H1 (cell line): ENCODE measurements around the gene CDYL. TPM values are rescaled to one million over a fixed set of nuclear protein-coding genes. Genes with fewer than 3 reads are reported as not detected.

ENCODE experiments used
- CTCF ChIA-PET: fragments of 300-600 bp; sonication (Branson Sonifier 250); formaldehyde crosslinking; loops from one replicate; lab custom pipeline; 2021; ENCODE audit not compliant: partially characterized antibody; lab: Charles Lee
- POLR2A ChIA-PET: fragments of 300-600 bp; sonication (Branson Sonifier 250); formaldehyde crosslinking; loops from one replicate; lab custom pipeline; 2021; ENCODE audit warnings: inconsistent platforms; ENCODE audit not compliant: partially characterized antibody; lab: Charles Lee
- DNase-seq, 2 experiments: peaks; one replicate each; pipeline versions ENCODE4 v3.0.0 to v3.0.0-alpha.2; 2010 to 2022; ENCODE audit warnings: low spot score in 2 of 2, low read depth in 1 of 2, mixed read lengths in 1 of 2
- FAIRE-seq: peaks from 2 replicates; lab custom pipeline; 2011; peaks lifted over from hg19 to GRCh38; lab: Jason Lieb, UNC
- H2AFZ ChIP-seq: 2 replicates; pipeline ENCODE4 v1.8.1; 2012; ENCODE audit warnings: low read length, inconsistent platforms
- H2AK5ac ChIP-seq: 2 replicates; pipeline ENCODE4 v1.6.1; 2013; ENCODE audit warnings: low read depth, low read length
- H2BK120ac ChIP-seq: replicated peaks from 2 replicates; pipeline ENCODE3; 2013; ENCODE audit warnings: low read depth, low read length, inconsistent platforms
- H2BK12ac ChIP-seq: 2 replicates; pipeline ENCODE4 v1.6.1; 2013; ENCODE audit warnings: low read depth, low read length
- H2BK15ac ChIP-seq: 2 replicates; pipeline ENCODE4 v1.6.1; 2013; ENCODE audit warnings: low read length
- H2BK20ac ChIP-seq: 2 replicates; pipeline ENCODE4 v1.6.1; 2013; ENCODE audit warnings: low read length
- H2BK5ac ChIP-seq: 2 replicates; pipeline ENCODE4 v1.6.1; 2013; ENCODE audit warnings: low read depth, low read length
- H3K14ac ChIP-seq: 2 replicates; pipeline ENCODE4 v1.6.1; 2013; ENCODE audit warnings: inconsistent platforms; ENCODE audit not compliant: insufficient read length
- H3K18ac ChIP-seq: 2 replicates; pipeline ENCODE4 v1.6.1; 2013; ENCODE audit warnings: low read length; ENCODE audit errors: extremely low read depth
- H3K23ac ChIP-seq: 2 replicates; pipeline ENCODE4 v1.6.1; 2013; ENCODE audit warnings: inconsistent platforms; ENCODE audit not compliant: insufficient read length
- H3K23me2 ChIP-seq: 2 replicates; pipeline ENCODE4 v1.6.1; 2013; ENCODE audit warnings: low read depth, low read length
- H3K27ac ChIP-seq: 2 replicates; pipeline ENCODE4 v1.6.1; 2011; ENCODE audit warnings: low read depth, low read length, inconsistent platforms
- H3K27me3 ChIP-seq, 4 experiments: replicated peaks in 1 of 4; 1 replicate in 1 of 4; 2 replicates in 3 of 4; pipeline versions ENCODE4 v1.6.1 to v1.8.1; 2011 to 2013; ENCODE audit warnings: low read length in 3 of 4, mild to moderate bottlenecking in 3 of 4, inconsistent platforms in 2 of 4, mixed read lengths in 2 of 4, moderate library complexity in 1 of 4; ENCODE audit not compliant: control insufficient read depth in 3 of 4, insufficient read depth in 3 of 4; ENCODE audit errors: extremely low read depth in 1 of 4
- H3K36me3 ChIP-seq, 4 experiments: 2 replicates each; pipeline versions ENCODE4 v1.6.1 to v1.8.1; 2011 to 2013; ENCODE audit warnings: mild to moderate bottlenecking in 4 of 4, low read length in 3 of 4, moderate library complexity in 2 of 4, control low read depth in 1 of 4, inconsistent platforms in 1 of 4; ENCODE audit not compliant: insufficient read depth in 4 of 4, control insufficient read depth in 2 of 4
- H3K4ac ChIP-seq: replicated peaks from 2 replicates; pipeline ENCODE3; 2013; ENCODE audit warnings: low read length, low read depth, mixed read lengths, inconsistent platforms; ENCODE audit not compliant: insufficient read length
- H3K4me1 ChIP-seq, 4 experiments: replicated peaks in 1 of 4; 1 replicate in 1 of 4; 2 replicates in 3 of 4; pipeline versions ENCODE4 v1.6.1 to v1.8.1; 2011 to 2013; ENCODE audit warnings: low read length in 3 of 4, inconsistent platforms in 2 of 4, mixed read lengths in 1 of 4; ENCODE audit not compliant: insufficient read depth in 4 of 4, control insufficient read depth in 3 of 4
- H3K4me2 ChIP-seq, 2 experiments: 2 replicates each; pipeline versions ENCODE4 v1.6.1 to v1.8.1; 2011 to 2013; ENCODE audit warnings: low read depth in 2 of 2, low read length in 2 of 2, control low read depth in 1 of 2, inconsistent platforms in 1 of 2, mild to moderate bottlenecking in 1 of 2; ENCODE audit not compliant: insufficient read depth in 1 of 2
- H3K4me3 ChIP-seq, 4 experiments: fragments of 200-600, 300-600 bp in 1 of 4; sonication (generic), shearing (Covaris generic), sonication (Bioruptor Twin) in 1 of 4; 2 replicates each; pipeline versions ENCODE4 v1.5.1 to v1.8.1; 2011 to 2016; ENCODE audit warnings: low read length in 4 of 4, low read depth in 3 of 4, control low read depth in 2 of 4, inconsistent platforms in 2 of 4, mild to moderate bottlenecking in 2 of 4, mixed read lengths in 1 of 4, moderate library complexity in 1 of 4; ENCODE audit not compliant: insufficient read depth in 2 of 4; ENCODE audit errors: extremely low read depth in 1 of 4
- H3K56ac ChIP-seq: replicated peaks from 2 replicates; pipeline ENCODE3; 2013; ENCODE audit warnings: low read depth, mild to moderate bottlenecking, mixed read lengths, low read length, inconsistent platforms; ENCODE audit not compliant: insufficient read length
- H3K79me1 ChIP-seq: 2 replicates; pipeline ENCODE4 v1.6.1; 2013; ENCODE audit warnings: low read depth, low read length, control low read depth
- H3K79me2 ChIP-seq, 2 experiments: 2 replicates each; pipeline versions ENCODE4 v1.6.1 to v1.8.1; 2012 to 2013; ENCODE audit warnings: low read length in 2 of 2, mild to moderate bottlenecking in 2 of 2, inconsistent platforms in 1 of 2; ENCODE audit not compliant: insufficient read depth in 2 of 2, control insufficient read depth in 1 of 2
- H3K9ac ChIP-seq, 4 experiments: replicated peaks in 1 of 4; 1 replicate in 1 of 4; 2 replicates in 3 of 4; pipeline versions ENCODE4 v1.6.1 to v1.8.1; 2011 to 2013; ENCODE audit warnings: low read depth in 3 of 4, low read length in 3 of 4, control low read depth in 2 of 4, mild to moderate bottlenecking in 2 of 4, moderate library complexity in 2 of 4, inconsistent platforms in 1 of 4; ENCODE audit errors: extremely low read depth in 1 of 4
- H3K9me3 ChIP-seq, 2 experiments: 2 replicates each; pipeline versions ENCODE4 v1.6.1 to v1.8.1; 2012 to 2013; ENCODE audit warnings: mild to moderate bottlenecking in 2 of 2, moderate library complexity in 2 of 2, control low read depth in 1 of 2, inconsistent platforms in 1 of 2, low read depth in 1 of 2, low read length in 1 of 2, mixed read lengths in 1 of 2; ENCODE audit not compliant: insufficient read depth in 2 of 2
- H4K20me1 ChIP-seq, 2 experiments: replicated peaks in 1 of 2; 2 replicates each; pipeline versions ENCODE3 to v1.8.1; 2011 to 2013; ENCODE audit warnings: inconsistent platforms in 2 of 2, low read length in 2 of 2, mild to moderate bottlenecking in 1 of 2; ENCODE audit not compliant: insufficient read depth in 2 of 2, control insufficient read depth in 1 of 2
- H4K5ac ChIP-seq: 2 replicates; pipeline ENCODE4 v1.6.1; 2013; ENCODE audit warnings: low read length, low read depth, mixed read lengths, inconsistent platforms; ENCODE audit not compliant: insufficient read length
- H4K8ac ChIP-seq: 2 replicates; pipeline ENCODE4 v1.8.0; 2013; ENCODE audit warnings: mild to moderate bottlenecking, moderate library complexity, low read length, inconsistent platforms; ENCODE audit not compliant: insufficient read depth; ENCODE audit errors: extremely low read depth
- H4K91ac ChIP-seq: replicated peaks from 2 replicates; pipeline ENCODE3; 2013; ENCODE audit warnings: low read length, mixed read lengths, inconsistent platforms; ENCODE audit not compliant: insufficient read length
- ASH2L ChIP-seq: fragments of 200-600, 300-600 bp; sonication (generic); IDR thresholded peaks from one replicate; pipeline ENCODE4 v1.7.1; 2017; ENCODE audit warnings: low read length
- BACH1 ChIP-seq: IDR thresholded peaks from 2 replicates; pipeline ENCODE4 v1.6.1; 2012; ENCODE audit warnings: low read length, improper control_type of control experiment
- BRCA1 ChIP-seq: IDR thresholded peaks from 2 replicates; pipeline ENCODE4 v1.6.1; 2012; ENCODE audit warnings: low read depth, low read length, improper control_type of control experiment
- RBBP5 ChIP-seq: IDR thresholded peaks from 2 replicates; pipeline ENCODE4 v1.7.1; 2012; ENCODE audit warnings: low read depth, mild to moderate bottlenecking, inconsistent platforms, low read length, moderate library complexity, borderline replicate concordance
- WGBS, 2 experiments: shearing (Covaris generic) in 1 of 2; methylation state at CpG; one replicate each; pipeline versions ENCODE4 v1.1.6 to v1.1.7; 2013 to 2015; ENCODE audit warnings: low lambda C conversion rate in 2 of 2, mixed read lengths in 2 of 2, inconsistent platforms in 1 of 2, low coverage in 1 of 2, missing lambda C conversion rate in 1 of 2; ENCODE audit not compliant: insufficient replicate concordance in 2 of 2, insufficient coverage in 1 of 2, insufficient read length in 1 of 2; ENCODE audit errors: extremely low coverage in 1 of 2, missing lambda C conversion rate in 1 of 2; 5-methylcytosine and 5-hydroxymethylcytosine counted together
- polyA plus RNA-seq, 7 experiments: library from polyadenylated mRNA; depleted of rRNA in 3 of 7; stranded (reverse) in 5 of 7; unstranded in 2 of 7; fragments of >200 nt in 5 of 7; fragments of 200-250 nt in 2 of 7; gene quantifications; 1 replicate in 5 of 7; 2 replicates in 1 of 7; 4 replicates in 1 of 7; pipeline versions ENCODE4 v1.2.1 to v1.2.3, GENCODE V29; 2011 to 2013; ENCODE audit warnings: missing spikeins in 2 of 7, mixed read lengths in 2 of 7
- total RNA-seq: library from RNA; stranded (reverse); fragmentation: NEBNext Ultra II Directional; extraction: Animal tissue kit (Norgen Biotek cat#: 25700); gene quantifications from 2 replicates; pipeline ENCODE4 v1.2.1, GENCODE V29; 2021
- TF ChIP-seq, protein P1 (sequence below): IDR thresholded peaks from 2 replicates; pipeline ENCODE4 v1.6.1; 2012; ENCODE audit warnings: inconsistent platforms

Gene CDYL
- total and polyA plus RNA-seq, 2 of the 8 experiments (the other 6 are each of a cell fraction or from before 2014, with no cell fraction given), result 56.4 to 119 TPM

GRCh38 chr6:4879741-4880275 lies 103.6 kb downstream of the CDYL start:
- H3K4me2 ChIP-seq, result no peak overlapping the region
- no peak for DNase-seq
- H3K18ac ChIP-seq, result no peak overlapping the region
- no peak overlapping the region for H4K5ac ChIP-seq
- no peaks in the 10 kb centered on the region; a peak in 1 of 7 replicates for H3K27me3 ChIP-seq
- no peak overlapping the region for H2AK5ac ChIP-seq
- no peaks in the 10 kb centered on the region for H3K9me3 ChIP-seq
- no peak overlapping the region for H3K56ac ChIP-seq
- H3K9ac ChIP-seq, result no peak overlapping the region
- TF ChIP-seq, protein P1, sequence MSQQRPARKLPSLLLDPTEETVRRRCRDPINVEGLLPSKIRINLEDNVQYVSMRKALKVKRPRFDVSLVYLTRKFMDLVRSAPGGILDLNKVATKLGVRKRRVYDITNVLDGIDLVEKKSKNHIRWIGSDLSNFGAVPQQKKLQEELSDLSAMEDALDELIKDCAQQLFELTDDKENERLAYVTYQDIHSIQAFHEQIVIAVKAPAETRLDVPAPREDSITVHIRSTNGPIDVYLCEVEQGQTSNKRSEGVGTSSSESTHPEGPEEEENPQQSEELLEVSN, result no peak
- TF ChIP-seq RBBP5, result no peak
- no peak for TF ChIP-seq ASH2L
- no peak for TF ChIP-seq BACH1
- no peak for TF ChIP-seq BRCA1
- H3K4me3 ChIP-seq, result no peak overlapping the region
- no peak for FAIRE-seq
- ChIA-PET POLR2A (interaction anchor here (1.1 kb wide), 1 partner anchor 18 kb away, joined by 3 read pairs; no protein-coding TSS in a partner anchor), CTCF (interaction anchor here (0.7 to 0.8 kb wide), 2 partner anchors 40 to 169 kb away, joined by 3 to 5 read pairs; no protein-coding TSS in a partner anchor)
- H2BK5ac ChIP-seq, result no peak overlapping the region
- no peak overlapping the region for H3K14ac ChIP-seq
- no peak overlapping the region for H4K8ac ChIP-seq
- no peak overlapping the region for H3K27ac ChIP-seq
- 79% methylated on average over 6 of the region's 6 CpGs; no CpG with 5 or more reads in 1 of the 2 experiments for WGBS, 2 experiments
- H3K23me2 ChIP-seq, result no peaks in the 10 kb centered on the region
- H3K23ac ChIP-seq, result no peak overlapping the region
- no peak overlapping the region for H3K4ac ChIP-seq
- no peak overlapping the region for H2BK12ac ChIP-seq
- H2BK15ac ChIP-seq, result no peak overlapping the region
- H3K4me1 ChIP-seq, result peaks cover 4 to 20% (median 13%) of the 10 kb centered on the region in 4 experiments; a peak in 6 of 7 replicates
- H3K36me3 ChIP-seq, result no peaks in the 10 kb centered on the region
- peaks cover 34 to 56% of the 10 kb centered on the region in 2 experiments for H4K20me1 ChIP-seq
- no peak overlapping the region for H2AFZ ChIP-seq
- H2BK120ac ChIP-seq, result no peak overlapping the region
- no peak overlapping the region for H4K91ac ChIP-seq
- peaks cover 21 to 100% of the 10 kb centered on the region in 2 experiments for H3K79me2 ChIP-seq
- H3K79me1 ChIP-seq, result peaks cover 18% of the 10 kb centered on the region; the same call in 1 of the 2 replicates
- no peak overlapping the region for H2BK20ac ChIP-seq
